GM12878 (cell line): ENCODE results near the gene DMD. TPM values are rescaled to one million over a fixed set of nuclear protein-coding genes. Genes with fewer than 3 reads are reported as not detected.

Experiments
- ATAC-seq: fragments of 200-7000 bp; cut with Tn5 transposase; 3 replicates; pipeline ENCODE4 v1.9.1; 2020; ENCODE audit warnings: mild to moderate bottlenecking, moderate library complexity
- BruUV-seq: library from RNA; stranded (reverse); fragments of 400-500 nt; replicated peaks from 2 replicates; lab custom pipeline; 2021; lab: Mats Ljungman, UMichigan
- CTCF ChIA-PET: fragments of 300-600 bp; sonication (Branson Sonifier 250); formaldehyde crosslinking; extraction: SDS; loops from one replicate; lab custom pipeline; 2021; ENCODE audit warnings: inconsistent platforms; lab: Yijun Ruan, JAX
- POLR2A ChIA-PET: fragments of 350-600 bp; formaldehyde crosslinking; extraction: SDS; loops from one replicate; lab custom pipeline; 2021; ENCODE audit warnings: inconsistent platforms; lab: Charles Lee
- RAD21 ChIA-PET: fragments of 300-600 bp; sonication (Branson Sonifier 250); formaldehyde crosslinking; loops from one replicate; lab custom pipeline; 2023; ENCODE audit warnings: antibody characterized with exemption; ENCODE audit not compliant: unreplicated experiment; lab: Charles Lee
- SMC1A ChIA-PET: fragments of 300-600 bp; sonication (Branson Sonifier 250); formaldehyde crosslinking; loops from one replicate; lab custom pipeline; 2023; ENCODE audit not compliant: unreplicated experiment, uncharacterized antibody; lab: Charles Lee
- DNase-seq: peaks from one replicate; pipeline ENCODE4 v3.0.0-alpha.2; 2011; ENCODE audit warnings: low read depth, low spot score
- FAIRE-seq: peaks from 3 replicates; lab custom pipeline; 2011; peaks lifted over from hg19 to GRCh38; lab: Jason Lieb, UNC
- H2AFZ ChIP-seq: 2 replicates; pipeline ENCODE4 v1.6.0; 2011; ENCODE audit warnings: low read depth, low read length, control low read depth; ENCODE audit not compliant: control insufficient read depth
- H3K27ac ChIP-seq: 2 replicates; pipeline ENCODE4 v1.5.1; 2011; ENCODE audit warnings: control low read depth; ENCODE audit not compliant: control insufficient read depth, insufficient read depth
- H3K27me3 ChIP-seq, 2 experiments: replicated peaks in 1 of 2; 2 replicates each; pipeline versions ENCODE4 v1.6.0 to v1.6.1; 2011; ENCODE audit warnings: low read length in 1 of 2; ENCODE audit not compliant: control insufficient read depth in 2 of 2, insufficient read depth in 2 of 2
- H3K36me3 ChIP-seq, 2 experiments: 2 replicates each; pipeline ENCODE4 v1.5.1; 2011; ENCODE audit warnings: low read length in 1 of 2; ENCODE audit not compliant: control insufficient read depth in 2 of 2, insufficient read depth in 2 of 2
- H3K4me1 ChIP-seq: 2 replicates; pipeline ENCODE4 v1.6.1; 2011; ENCODE audit warnings: mild to moderate bottlenecking, low read length, moderate library complexity, mixed read lengths; ENCODE audit not compliant: control insufficient read depth, insufficient read depth
- H3K4me2 ChIP-seq: 2 replicates; pipeline ENCODE4 v1.6.0; 2011; ENCODE audit warnings: control low read depth; ENCODE audit not compliant: control insufficient read depth, insufficient read depth
- H3K4me3 ChIP-seq: fragments of 200-600 bp; sonication (generic); 2 replicates; pipeline ENCODE4 v1.5.1; 2016
- H3K79me2 ChIP-seq: 2 replicates; pipeline ENCODE4 v1.6.0; 2011; ENCODE audit warnings: low read length; ENCODE audit not compliant: control insufficient read depth, insufficient read depth
- H3K9ac ChIP-seq: 2 replicates; pipeline ENCODE4 v1.8.0; 2011; ENCODE audit warnings: low read length, control low read depth, mixed read lengths; ENCODE audit not compliant: control insufficient read depth, insufficient read depth
- H3K9me3 ChIP-seq: replicated peaks from 3 replicates; pipeline ENCODE4 v1.5.1; 2011; ENCODE audit warnings: mild to moderate bottlenecking, low read length; ENCODE audit not compliant: control insufficient read depth, insufficient read depth
- H4K20me1 ChIP-seq: 2 replicates; pipeline ENCODE4 v1.6.0; 2011; ENCODE audit not compliant: control insufficient read depth, insufficient read depth
- ASH2L ChIP-seq: fragments of 300-600, 200-600 bp; sonication (generic); IDR thresholded peaks from 2 replicates; pipeline ENCODE4 v1.6.1; 2017; ENCODE audit warnings: low read depth, mild to moderate bottlenecking, borderline replicate concordance
- BACH1 ChIP-seq: fragments of 450-650 bp; IDR thresholded peaks from 2 replicates; pipeline ENCODE4 v1.6.1; 2017; ENCODE audit warnings: mild to moderate bottlenecking, borderline replicate concordance
- BCL3 ChIP-seq: IDR thresholded peaks from 2 replicates; pipeline ENCODE4 v1.6.1; 2011; ENCODE audit warnings: borderline replicate concordance, low read depth, mild to moderate bottlenecking, moderate library complexity, low read length; ENCODE audit not compliant: insufficient read depth, poor library complexity, severe bottlenecking
- BHLHE40 ChIP-seq, 2 experiments: fragments of 450-650 bp in 1 of 2; IDR thresholded peaks; 2 replicates each; pipeline ENCODE4 v1.6.1; 2011 to 2017; ENCODE audit warnings: low read depth in 2 of 2, borderline replicate concordance in 1 of 2, improper control_type of control experiment in 1 of 2, low read length in 1 of 2, mild to moderate bottlenecking in 1 of 2
- CBFB ChIP-seq: IDR thresholded peaks from 2 replicates; pipeline ENCODE4 v1.6.1; 2016; ENCODE audit warnings: antibody characterized with exemption, low read depth
- CHD1 ChIP-seq: IDR thresholded peaks from 2 replicates; pipeline ENCODE4 v1.6.1; 2012; ENCODE audit warnings: low read depth, low read length, improper control_type of control experiment
- EED ChIP-seq: sonication (generic); IDR thresholded peaks from 2 replicates; pipeline ENCODE4 v1.6.1; 2016; ENCODE audit warnings: antibody characterized with exemption, low read depth
- EP300 ChIP-seq, 2 experiments: fragments of 150-350 bp in 1 of 2; IDR thresholded peaks; 2 replicates each; pipeline ENCODE4 v1.6.1; 2011 to 2012; ENCODE audit warnings: low read depth in 2 of 2, low read length in 2 of 2, borderline replicate concordance in 1 of 2, improper control_type of control experiment in 1 of 2, inconsistent platforms in 1 of 2; ENCODE audit not compliant: control insufficient read depth in 1 of 2
- MYB ChIP-seq: fragments of 150-350 bp; IDR thresholded peaks from 2 replicates; pipeline ENCODE4 v1.6.1; 2014; ENCODE audit warnings: mild to moderate bottlenecking, low read depth, low read length, borderline replicate concordance
- NKRF ChIP-seq: fragments of 450-650 bp; conservative IDR thresholded peaks from 2 replicates; pipeline ENCODE4 v1.6.1; 2017; ENCODE audit warnings: mild to moderate bottlenecking, moderate library complexity
- PAX5 ChIP-seq: IDR thresholded peaks from 2 replicates; pipeline ENCODE4 v1.6.1; 2011; ENCODE audit warnings: low read depth, low read length, borderline replicate concordance
- RAD21 ChIP-seq: IDR thresholded peaks from 2 replicates; pipeline ENCODE4 v1.6.1; 2011; ENCODE audit warnings: mild to moderate bottlenecking, low read depth, low read length, moderate library complexity; ENCODE audit not compliant: insufficient read depth
- RCOR1 ChIP-seq: conservative IDR thresholded peaks from 2 replicates; pipeline ENCODE4 v1.6.1; 2012; ENCODE audit warnings: low read depth, low read length, improper control_type of control experiment
- SIX5 ChIP-seq: IDR thresholded peaks from 2 replicates; pipeline ENCODE4 v1.6.1; 2011; ENCODE audit warnings: mild to moderate bottlenecking, low read depth, low read length, moderate library complexity; ENCODE audit not compliant: severe bottlenecking
- SKIL ChIP-seq: fragments of 450-650 bp; IDR thresholded peaks from 2 replicates; pipeline ENCODE4 v1.6.1; 2017; ENCODE audit warnings: mild to moderate bottlenecking, low read depth, inconsistent platforms; ENCODE audit not compliant: poor library complexity, severe bottlenecking
- STAT3 ChIP-seq: IDR thresholded peaks from 2 replicates; pipeline ENCODE4 v1.6.1; 2011; ENCODE audit warnings: low read depth, low read length, improper control_type of control experiment
- TBL1XR1 ChIP-seq: IDR thresholded peaks from 2 replicates; pipeline ENCODE4 v1.6.1; 2012; ENCODE audit warnings: low read depth, low read length, improper control_type of control experiment
- ZNF274 ChIP-seq: IDR thresholded peaks from one replicate; pipeline ENCODE4 v1.8.0; 2011; ENCODE audit not compliant: insufficient read length, insufficient read depth
- ZNF384 ChIP-seq: IDR thresholded peaks from 2 replicates; pipeline ENCODE4 v1.6.1; 2012; ENCODE audit warnings: low read depth, mild to moderate bottlenecking, low read length, improper control_type of control experiment, borderline replicate concordance
- WGBS: methylation state at CpG from one replicate; pipeline ENCODE4 v1.1.6; 2016; ENCODE audit warnings: low lambda C conversion rate; ENCODE audit not compliant: insufficient replicate concordance, insufficient coverage; ENCODE audit errors: missing lambda C conversion rate; 5-methylcytosine and 5-hydroxymethylcytosine counted together
- in situ Hi-C: fragments of 300-500 bp; cut with MboI; formaldehyde crosslinking; loops from 9 replicates; pipeline ENCODE4 v1.14.3; 2018; ENCODE audit warnings: mixed read lengths
- intact Hi-C: fragments of 100-400 bp; cut with micrococcal nuclease; formaldehyde crosslinking; loops from one replicate; pipeline ENCODE4 v1.14.2; 2022; ENCODE audit not compliant: unreplicated experiment
- polyA plus RNA-seq, 11 experiments: library from polyadenylated mRNA; depleted of rRNA in 4 of 11; unstranded in 6 of 11; stranded (reverse) in 5 of 11; fragments of >200 nt; fragmentation: Nextera tagmentation in 4 of 11; fragmentation: Illumina TruSeq in 1 of 11; extraction: Ambion mirVana in 4 of 11; extraction: Trizol in 1 of 11; gene quantifications; 1 replicate in 1 of 11; 2 replicates in 10 of 11; pipeline versions ENCODE4 v1.2.1 to v1.2.3, GENCODE V29; 2011 to 2016; ENCODE audit warnings: inconsistent platforms in 2 of 11, missing spikeins in 2 of 11, low read depth in 1 of 11
- total RNA-seq, 4 experiments: library from RNA; depleted of rRNA in 3 of 4; stranded (reverse); fragments of >200 nt in 3 of 4; fragmentation: Illumina TruSeq in 1 of 4; extraction: Trizol in 1 of 4; gene quantifications; 2 replicates each; pipeline versions ENCODE4 v1.2.1 to v1.2.3, GENCODE V29; 2013 to 2021

The DMD gene
- total and polyA plus RNA-seq, 10 of the 15 experiments (the other 5 are each of a cell fraction or from before 2014, with no cell fraction given) = 1.4 to 24.3 (median 4.3) TPM

DNA sequence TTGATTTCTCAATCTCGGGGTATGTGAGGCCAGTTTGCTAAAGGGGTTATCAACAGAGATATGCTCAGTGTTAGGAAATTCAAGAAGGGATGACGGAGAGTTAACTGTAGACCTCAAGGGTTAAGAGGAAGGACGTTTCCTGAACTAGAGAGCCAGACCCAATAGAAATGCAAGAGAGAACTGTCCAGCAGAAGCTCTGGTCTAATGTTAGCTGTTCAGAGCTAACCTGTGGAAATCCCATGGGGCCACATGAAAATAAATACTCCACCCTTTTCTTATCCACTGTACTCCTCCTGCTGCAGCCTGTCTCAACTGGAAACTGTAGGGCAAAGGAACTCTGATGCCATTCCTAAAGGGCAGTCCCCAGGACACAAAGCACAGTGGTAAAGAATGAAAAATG lies 274.3 kb downstream of the DMD start (continued):
- TF ChIP-seq BCL3 (no peak), ASH2L (no peak), BHLHE40 (IDR thresholded peaks at IDR 0.05; ENCODE audit: borderline replicate concordance in 1 of 2, low read depth in 2 of 2, low read length in 1 of 2) (no peak), CBFB (no peak), EP300 (IDR thresholded peaks at IDR 0.05; ENCODE audit: borderline replicate concordance in 1 of 2, control insufficient read depth in 1 of 2, low read depth in 2 of 2, low read length in 2 of 2) (no peak), SIX5 (no peak)

DNA sequence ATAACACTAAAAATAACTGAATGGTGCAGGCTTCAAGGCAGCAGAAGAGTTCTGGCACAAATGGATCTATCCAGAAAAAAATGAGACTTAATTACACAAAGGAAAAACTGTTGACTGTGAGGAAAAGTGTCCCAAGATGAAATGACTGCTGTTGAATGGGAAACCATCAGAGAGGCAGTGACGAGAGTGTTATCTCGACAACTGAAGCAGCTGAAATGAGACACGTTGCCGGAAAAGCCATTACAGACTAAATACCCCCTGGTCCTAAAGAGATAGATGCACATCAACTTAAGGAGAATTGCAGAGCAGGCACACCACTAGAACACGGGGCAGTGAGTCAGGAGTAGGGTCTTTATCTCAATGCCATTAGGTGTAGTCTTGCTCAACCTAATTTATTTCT lies 277.8 kb downstream of the DMD start:
- no peak for DNase-seq
- no peak for FAIRE-seq
- H3K36me3 ChIP-seq = no peaks in the 10 kb centered on the region
- H3K9ac ChIP-seq = no peak overlapping the region
- WGBS = 28% methylated on average over 5 of the region's 5 CpGs
- no peak for ATAC-seq
- no peaks in the 10 kb centered on the region for H3K27me3 ChIP-seq
- in situ Hi-C loops (no loop called here), intact Hi-C loops (no loop called here)
- H3K4me1 ChIP-seq = no peaks in the 10 kb centered on the region
- H3K4me2 ChIP-seq = no peak overlapping the region
- RAD21 ChIA-PET = no interaction called here
- H2AFZ ChIP-seq = no peak overlapping the region
- no peak overlapping the region for H3K4me3 ChIP-seq
- no peaks in the 10 kb centered on the region for H3K79me2 ChIP-seq
- H4K20me1 ChIP-seq = no peaks in the 10 kb centered on the region
- H3K9me3 ChIP-seq = no peaks in the 10 kb centered on the region
- no peak overlapping the region for H3K27ac ChIP-seq
- SMC1A ChIA-PET = no interaction called here
- CTCF ChIA-PET = no interaction called here
- POLR2A ChIA-PET = no interaction called here
- BruUV-seq = no TSS peak
- TF ChIP-seq MYB (no peak), CHD1 (no peak), ZNF384 (no peak), STAT3 (no peak), PAX5 (no peak), RCOR1 (no peak), TBL1XR1 (no peak), SKIL (no peak), BACH1 (no peak), EED (no peak), NKRF (no peak), ZNF274 (no peak), RAD21 (no peak)
